NCI-H1436 treated with DMSO at 0.1 percent for 48 hours (cell line): Measurements from ENCODE around the gene XG.
"Not testable (repeated sequence)": the region's sequence is repeated elsewhere in the genome, so short reads cannot be mapped to it uniquely, and the experiment has no call there.

Source experiments
- DNase-seq: peaks from one replicate; lab custom pipeline; 2025; lab: John Stamatoyannopoulos, UW

Gene XG

GRCh38 chrX:2780472-2781225 lies 28.8 kb downstream of the XG start:
- not testable (repeated sequence) for DNase-seq

GRCh38 chrX:2781226-2781571 lies 29.4 kb downstream of the XG start:
- DNase-seq, result no peak

- no peak for DNase-seq
Observed at GRCh38 chrX:2781698-2782097, 29.9 kb downstream of the XG start.

- DNase-seq, result no peak
Observed at GRCh38 chrX:2782171-2782570, 30.3 kb downstream of the XG start.

- DNase-seq, result no peak
Observed at GRCh38 chrX:2782778-2783177, 30.9 kb downstream of the XG start.

- DNase-seq, result no peak
Observed at GRCh38 chrX:2784026-2784425, 32.2 kb downstream of the XG start.

- DNase-seq, result no peak
Observed at GRCh38 chrX:2785538-2785937, 33.7 kb downstream of the XG start.

GRCh38 chrX:2788980-2789379 lies 37.1 kb downstream of the XG start:
- DNase-seq, result no peak

- no peak for DNase-seq
Observed at GRCh38 chrX:2789569-2789968, 37.7 kb downstream of the XG start.

- no peak for DNase-seq
Observed at GRCh38 chrX:2793752-2794151, 41.9 kb downstream of the XG start.

GRCh38 chrX:2794336-2794735 lies 42.5 kb downstream of the XG start:
- no peak for DNase-seq

GRCh38 chrX:2796808-2797207 lies 45.0 kb downstream of the XG start:
- DNase-seq, result not testable (repeated sequence)

GRCh38 chrX:2799369-2799768 lies 47.5 kb downstream of the XG start:
- no peak for DNase-seq

GRCh38 chrX:2799980-2800379 lies 48.1 kb downstream of the XG start:
- DNase-seq, result not testable (repeated sequence)

GRCh38 chrX:2801223-2801622 lies 49.4 kb downstream of the XG start:
- no peak for DNase-seq

GRCh38 chrX:2802376-2803090 lies 50.7 kb downstream of the XG start:
- not testable (repeated sequence) for DNase-seq

GRCh38 chrX:2803486-2803885 lies 51.6 kb downstream of the XG start:
- DNase-seq, result not testable (repeated sequence)

- not testable (repeated sequence) for DNase-seq
Observed at GRCh38 chrX:2804106-2804843, 52.4 kb downstream of the XG start.

- not testable (repeated sequence) for DNase-seq
Observed at GRCh38 chrX:2804858-2805257, 53.0 kb downstream of the XG start.

GRCh38 chrX:2811271-2811670 lies 59.4 kb downstream of the XG start:
- DNase-seq, result no peak

GRCh38 chrX:2812161-2812907 lies 60.5 kb downstream of the XG start:
- not testable (repeated sequence) for DNase-seq

GRCh38 chrX:2817036-2817435 lies 65.2 kb downstream of the XG start:
- no peak for DNase-seq
